HG03469 (cell line): ENCODE results near the gene TTC39C.
"Not testable (repeated sequence)": the region's sequence is repeated elsewhere in the genome, so short reads cannot be mapped to it uniquely, and the experiment has no call there.

ENCODE experiments used
- ATAC-seq: cut with Tn5 transposase; IDR thresholded peaks from one replicate; pipeline ENCODE4 v1.9.1; 2021; ENCODE audit warnings: mild to moderate bottlenecking, moderate library complexity, moderate number of reproducible peaks; ENCODE audit not compliant: unreplicated experiment

The TTC39C gene

DNA sequence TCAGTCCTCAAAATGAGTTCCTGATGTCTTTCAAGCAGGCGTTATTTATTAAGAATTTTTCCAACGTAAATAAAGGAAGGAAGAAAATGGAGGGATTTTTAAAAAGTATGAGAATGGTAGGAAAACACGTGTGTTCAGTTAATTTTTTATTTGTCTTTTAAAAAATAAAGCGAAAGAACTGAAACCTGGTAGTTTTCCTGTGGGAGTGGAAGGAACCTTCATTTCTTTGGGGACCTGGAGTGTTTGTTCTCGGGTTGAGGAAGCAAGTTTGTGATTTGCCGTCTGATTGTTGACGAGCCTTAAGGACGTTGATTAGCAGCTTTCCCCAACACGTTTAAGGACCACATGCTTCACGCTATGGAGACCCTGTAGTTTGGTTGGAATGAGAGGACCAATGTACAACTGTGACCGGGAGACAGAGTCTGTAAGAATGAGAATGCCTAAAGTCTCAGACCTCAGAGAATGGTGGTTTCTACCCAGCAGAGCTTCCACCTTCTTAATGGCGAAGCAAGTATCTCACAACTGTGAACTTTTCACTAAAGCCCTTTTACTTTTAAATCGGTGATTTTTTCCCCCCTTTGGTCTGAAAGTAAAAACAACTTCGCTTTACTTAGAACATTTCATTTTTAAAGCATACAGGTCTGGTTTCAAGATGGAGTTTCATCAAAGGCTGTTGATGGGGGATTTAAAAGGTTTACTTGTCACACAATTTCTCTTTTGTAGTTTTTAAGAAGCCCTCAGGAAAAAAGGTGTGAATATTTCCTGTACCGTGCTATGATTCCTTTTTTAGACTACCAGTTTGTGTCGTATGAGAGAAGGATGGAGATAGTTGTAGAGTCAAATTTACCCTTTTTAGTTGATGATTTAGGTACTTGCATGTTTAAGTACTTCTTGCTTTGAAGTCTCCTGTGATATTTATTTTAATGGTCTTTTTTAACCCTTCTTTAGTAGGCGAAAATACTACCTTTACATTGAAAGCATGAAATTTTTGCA is 1.4 kb downstream of the TTC39C start:
- ATAC-seq, result no peak

DNA sequence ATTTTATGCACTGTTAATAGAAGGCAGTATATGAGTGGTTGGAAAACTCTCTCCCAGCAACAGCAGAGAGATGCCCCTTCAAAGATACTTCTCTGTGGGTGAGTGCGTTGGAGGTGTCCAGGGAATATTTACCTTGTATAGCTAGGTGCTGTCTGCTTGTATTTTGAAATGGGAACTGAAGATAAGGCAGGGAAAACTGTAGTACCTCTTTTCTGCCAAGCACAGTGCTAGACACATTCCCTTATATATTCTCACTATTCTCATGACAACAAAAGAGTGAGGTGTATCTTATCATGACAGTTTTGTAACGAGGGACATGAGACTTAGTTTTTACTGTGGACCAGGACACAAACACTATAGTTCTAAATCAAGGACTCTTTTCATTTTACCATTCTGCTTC is 2.1 kb downstream of the TTC39C start:
- no peak for ATAC-seq

DNA sequence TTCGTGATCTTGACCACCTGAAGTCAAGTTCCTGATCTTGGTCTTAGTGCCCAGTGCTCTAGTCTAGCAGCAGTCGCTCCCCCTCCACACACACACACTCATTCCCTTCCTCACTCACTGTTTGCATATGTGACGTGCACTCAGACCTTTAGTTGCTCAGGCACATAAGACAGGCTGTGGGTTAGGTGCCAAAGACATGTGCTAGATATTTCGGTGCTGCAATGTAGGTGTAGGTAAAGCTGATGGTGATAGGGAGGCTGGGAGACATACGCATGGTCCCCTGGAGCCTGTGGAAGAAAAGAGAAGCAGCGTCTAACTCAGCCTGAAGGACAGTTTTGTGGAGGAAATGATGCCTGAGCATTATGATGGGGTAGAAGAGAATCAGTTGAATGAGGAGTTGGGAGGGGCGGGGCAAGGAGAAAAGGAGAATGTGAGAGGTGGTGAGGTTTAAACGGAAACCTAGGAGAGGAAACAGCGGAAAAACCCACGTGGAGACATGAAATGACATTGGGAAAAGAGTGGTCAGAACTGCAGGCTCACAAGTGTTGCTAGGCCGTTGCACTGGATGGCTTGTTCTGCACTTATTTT is 3.8 kb downstream of the TTC39C start:
- no peak for ATAC-seq

DNA sequence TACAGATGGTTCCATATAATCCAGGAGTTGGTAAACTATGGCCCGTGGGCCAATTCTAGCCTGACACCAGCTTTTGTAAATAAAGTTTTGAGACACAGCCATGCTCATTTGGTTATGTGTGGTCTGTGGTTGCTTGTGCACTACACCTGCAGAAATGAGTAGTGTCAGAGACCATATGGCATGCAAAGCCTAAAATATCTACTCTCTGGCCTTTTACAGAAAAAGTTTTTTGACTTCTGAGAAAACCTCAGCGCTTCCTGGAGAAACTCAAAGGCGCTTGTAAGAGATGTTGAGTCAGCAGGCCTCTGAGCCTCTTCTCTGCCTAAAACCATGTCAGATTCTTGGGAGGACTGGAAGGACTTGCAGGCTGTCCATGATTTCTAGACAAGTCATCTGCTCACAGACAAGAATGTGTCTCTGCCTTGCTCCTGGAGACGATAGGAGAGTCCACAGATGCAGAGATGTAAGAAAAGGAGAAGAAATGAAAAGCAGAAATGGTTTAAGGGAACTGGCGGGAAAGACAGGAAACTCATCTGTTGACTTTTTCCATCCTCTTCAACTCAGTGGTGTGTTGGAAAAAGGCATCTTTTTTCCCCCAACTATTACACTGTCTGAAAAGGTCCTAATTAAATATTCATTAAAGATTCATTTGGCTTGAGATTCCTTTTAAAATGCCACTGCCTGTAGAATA is 5.2 kb downstream of the TTC39C start:
- peak; percentile 83 for ATAC-seq

DNA sequence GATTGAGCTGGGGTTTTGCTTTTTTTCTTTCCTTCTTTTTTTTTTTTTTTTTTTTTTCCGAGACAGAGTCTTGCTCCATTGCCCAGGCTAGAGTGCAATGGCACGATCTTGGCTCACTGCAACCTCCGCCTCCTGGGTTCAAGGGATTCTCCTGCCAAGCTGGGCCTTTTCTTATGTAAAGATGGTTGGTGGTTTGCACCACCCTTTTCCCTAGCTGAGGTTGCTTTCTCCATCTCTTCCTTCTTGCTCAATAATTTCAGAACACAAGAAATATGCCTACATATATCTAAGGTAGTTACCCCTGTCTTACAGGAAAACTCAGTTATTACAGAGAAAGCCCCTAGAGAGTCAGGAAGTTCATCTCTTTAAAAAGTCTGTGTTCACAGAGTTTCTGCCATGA is 7.0 kb downstream of the TTC39C start:
- ATAC-seq, result no peak

DNA sequence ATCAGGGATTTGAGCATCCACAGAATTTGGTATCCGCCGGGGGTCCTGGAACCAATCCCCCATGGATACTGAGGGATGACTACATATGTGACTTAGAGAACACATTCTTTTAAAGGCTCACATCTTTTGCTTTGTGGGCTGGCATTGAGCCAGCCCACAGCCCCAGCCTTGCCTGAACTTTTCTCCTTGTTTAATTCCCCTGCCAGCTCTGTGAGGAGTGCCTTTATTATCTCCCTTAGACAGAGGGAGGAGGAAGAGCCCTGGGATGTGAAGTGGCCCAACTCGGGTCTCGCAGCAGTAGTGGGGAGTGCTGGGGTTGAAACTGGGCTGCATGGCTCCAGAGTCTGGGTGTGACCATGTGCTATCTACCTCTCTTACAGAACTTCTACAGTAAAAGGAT is 7.6 kb downstream of the TTC39C start:
- ATAC-seq, result no peak

DNA sequence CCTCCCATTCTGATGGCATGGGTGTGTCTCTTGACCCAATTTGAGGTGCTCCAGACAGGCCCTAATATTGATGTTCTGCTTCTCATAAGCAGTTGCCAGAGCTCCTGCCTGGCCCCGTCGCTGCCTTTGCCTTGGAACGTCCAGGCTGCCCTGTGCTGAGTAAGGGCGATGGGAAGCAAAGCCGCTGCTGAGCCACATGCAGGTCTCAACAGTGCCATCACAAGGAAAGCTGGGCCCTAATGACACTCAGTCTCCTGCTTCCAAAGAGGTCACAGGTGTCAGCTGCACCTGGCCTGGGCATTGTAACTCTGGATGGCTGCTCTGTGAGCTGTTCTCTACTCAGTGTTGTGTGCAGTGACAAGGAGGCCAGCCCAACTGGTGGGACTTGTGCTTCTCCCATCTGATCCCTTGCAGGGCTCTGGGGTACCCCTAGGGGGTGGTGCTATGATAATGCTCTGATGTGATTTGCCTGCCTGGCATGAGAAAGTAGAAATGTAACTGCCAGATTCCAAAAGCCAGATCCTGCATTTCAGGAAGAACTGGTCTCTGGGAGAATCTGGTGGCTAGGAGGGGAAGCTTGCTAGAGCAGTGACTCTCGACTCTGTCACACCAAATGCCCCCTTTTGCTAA is 8.7 kb downstream of the TTC39C start:
- no peak for ATAC-seq

DNA sequence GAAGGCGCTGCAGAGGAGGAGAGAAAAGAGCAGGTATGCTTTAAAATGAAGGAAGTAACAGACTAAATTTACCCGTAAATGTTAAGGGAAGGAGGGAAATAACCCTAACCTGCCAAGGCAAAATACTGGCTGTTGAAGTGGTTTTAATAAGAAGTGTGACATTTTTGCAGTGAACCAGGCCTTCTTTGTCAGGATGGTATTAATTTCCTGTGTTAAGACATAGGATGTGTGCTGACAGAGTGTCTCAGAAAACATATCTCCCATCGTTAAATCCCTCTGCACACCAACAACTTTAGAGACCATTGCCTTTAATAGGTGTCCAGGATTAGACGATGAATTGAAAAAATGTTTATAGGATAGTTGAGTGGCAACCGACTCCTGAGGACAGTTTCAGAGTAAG is 9.9 kb downstream of the TTC39C start:
- no peak for ATAC-seq

DNA sequence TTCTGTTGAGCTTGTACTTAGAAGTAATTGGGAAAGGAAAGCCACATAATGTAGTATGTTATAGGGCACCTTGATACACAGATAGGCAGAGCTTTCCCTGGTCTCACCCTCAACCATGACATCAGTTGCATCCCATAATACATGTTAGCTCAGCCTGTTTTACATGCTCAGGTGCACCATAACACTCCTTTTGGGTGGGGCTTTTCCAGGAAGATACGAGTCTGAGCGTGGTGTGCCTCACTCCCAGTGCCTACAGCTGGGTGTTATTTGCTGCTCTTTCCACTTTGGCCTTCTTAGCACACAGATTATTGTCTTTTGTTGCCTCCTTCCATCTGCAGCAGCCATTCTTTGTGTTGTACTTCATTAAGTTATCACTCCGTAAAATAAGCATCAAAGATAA is 11.9 kb downstream of the TTC39C start:
- ATAC-seq, result no peak

DNA sequence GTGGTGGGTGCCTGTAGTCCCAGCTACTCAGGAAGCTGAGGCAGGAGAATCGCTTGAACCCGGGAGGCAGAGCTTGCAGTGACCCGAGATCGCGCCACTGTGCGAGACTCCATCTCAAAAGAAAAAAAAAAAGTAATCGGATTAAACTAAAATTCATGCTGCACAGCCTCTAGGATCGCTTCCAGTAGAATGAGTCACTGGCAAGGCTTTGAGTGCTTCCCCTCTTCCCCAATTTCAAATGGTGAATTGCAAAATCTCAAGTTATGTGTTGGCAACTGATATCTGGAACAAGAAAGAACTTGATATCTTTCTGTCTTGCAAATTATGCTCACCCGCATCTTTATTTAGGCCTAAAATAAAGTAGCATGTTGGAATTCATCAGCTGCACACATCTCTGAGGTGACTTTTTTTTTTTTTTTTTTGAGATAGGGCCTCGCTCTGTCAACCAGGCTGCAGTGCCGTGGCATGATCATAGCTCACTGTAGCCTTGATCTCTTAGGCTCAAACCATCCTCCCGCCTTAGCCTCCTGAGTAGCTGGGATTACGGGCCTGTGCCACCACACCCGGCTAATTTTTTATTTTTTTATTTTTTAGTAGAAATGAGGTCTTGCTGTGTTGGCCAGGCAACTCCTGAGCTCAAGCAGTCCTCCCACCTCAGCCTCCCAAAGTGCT is 12.7 kb downstream of the TTC39C start:
- ATAC-seq, result no peak

DNA sequence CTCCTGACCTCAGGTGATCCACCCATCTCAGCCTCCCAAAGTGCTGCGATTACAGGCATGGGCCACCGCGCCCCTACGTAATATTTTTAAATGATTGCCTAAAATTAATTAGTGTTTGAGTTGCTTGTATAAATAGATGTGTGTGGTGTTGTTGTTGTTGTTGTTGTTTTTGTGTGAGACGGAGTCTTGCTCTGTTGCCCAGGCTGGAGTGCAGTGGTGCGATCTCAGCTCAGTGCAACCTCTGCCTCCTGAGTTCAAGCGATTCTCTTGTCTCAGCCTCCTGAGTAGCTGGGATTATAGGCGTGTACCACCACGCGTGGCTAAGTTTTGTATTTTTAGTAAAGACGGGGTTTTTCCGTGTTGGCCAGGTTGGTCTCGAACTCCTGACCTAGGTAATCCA is 14.4 kb downstream of the TTC39C start:
- ATAC-seq, result not testable (repeated sequence)

DNA sequence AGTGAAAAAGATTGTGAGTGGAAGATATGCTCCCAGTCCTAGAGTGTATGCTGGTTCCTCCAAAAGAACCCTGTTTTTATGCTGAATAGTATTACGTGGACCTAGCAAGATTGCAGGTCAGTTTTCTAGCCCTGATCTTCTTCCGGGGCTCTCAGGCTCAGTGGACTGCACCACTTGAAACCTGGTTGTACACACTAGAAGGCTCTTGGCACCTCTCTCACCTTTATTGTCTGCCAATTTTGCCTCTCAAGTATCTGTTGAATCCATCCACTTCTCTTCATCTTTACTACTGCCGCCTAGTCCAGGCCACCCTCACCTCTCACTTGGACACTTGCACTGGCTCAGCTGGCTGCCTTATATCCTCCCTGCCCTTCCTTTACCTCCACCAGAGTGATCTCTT is 16.8 kb downstream of the TTC39C start:
- no peak for ATAC-seq

DNA sequence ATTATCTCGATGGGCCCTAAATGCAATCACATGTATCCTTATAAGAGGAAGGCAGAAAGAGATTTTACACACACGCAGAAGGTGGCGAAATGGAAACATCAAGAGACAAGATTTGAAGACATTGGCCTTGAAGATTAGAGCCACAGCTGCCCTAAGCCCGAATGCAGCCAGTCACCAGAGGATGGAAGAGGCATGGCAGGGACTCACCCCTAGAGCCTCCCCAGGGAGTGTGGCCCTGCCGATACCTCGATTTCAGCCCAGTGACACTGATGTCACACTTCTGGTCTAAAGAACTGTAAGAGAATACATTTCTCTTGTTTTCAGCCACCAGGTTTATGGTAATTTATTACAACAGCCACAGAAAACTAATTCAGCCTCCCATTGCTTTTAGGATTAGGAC is 17.4 kb downstream of the TTC39C start:
- no peak for ATAC-seq

DNA sequence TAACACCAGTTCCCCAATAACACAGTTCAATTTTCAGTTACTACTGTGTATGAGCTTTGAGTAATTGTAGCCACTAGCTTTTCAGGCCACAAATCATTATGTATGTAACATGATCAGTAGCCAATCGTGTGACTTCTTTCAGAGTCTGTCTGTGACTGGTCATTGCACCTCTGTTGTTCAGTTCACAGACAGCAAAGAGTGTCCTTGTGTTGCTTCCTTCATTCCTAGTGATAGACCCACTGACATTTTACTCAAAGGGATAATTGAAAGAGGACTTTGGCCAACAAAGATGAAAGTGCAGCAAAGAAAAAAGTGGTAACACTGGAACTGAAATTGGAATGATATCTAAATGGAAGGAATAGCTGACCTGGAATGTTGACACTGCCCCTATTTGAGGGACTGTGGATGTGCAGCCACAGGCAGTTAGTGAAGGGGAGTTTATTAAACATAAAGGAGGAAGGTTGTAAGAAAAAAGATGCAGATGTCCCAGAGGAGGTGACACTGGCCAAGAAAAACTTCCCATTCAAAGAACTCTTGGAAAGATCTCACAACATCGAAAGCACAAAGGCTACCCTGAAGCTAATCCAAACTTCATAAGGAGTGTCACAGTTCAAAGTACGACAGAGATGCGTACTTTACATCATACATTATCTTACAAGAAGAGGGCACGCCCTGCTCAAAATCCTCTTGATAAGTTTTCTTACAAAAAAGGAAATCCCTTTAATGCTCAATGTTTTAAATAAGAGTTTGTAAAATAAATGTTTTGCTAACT is 19.3 kb downstream of the TTC39C start:
- ATAC-seq, result no peak

DNA sequence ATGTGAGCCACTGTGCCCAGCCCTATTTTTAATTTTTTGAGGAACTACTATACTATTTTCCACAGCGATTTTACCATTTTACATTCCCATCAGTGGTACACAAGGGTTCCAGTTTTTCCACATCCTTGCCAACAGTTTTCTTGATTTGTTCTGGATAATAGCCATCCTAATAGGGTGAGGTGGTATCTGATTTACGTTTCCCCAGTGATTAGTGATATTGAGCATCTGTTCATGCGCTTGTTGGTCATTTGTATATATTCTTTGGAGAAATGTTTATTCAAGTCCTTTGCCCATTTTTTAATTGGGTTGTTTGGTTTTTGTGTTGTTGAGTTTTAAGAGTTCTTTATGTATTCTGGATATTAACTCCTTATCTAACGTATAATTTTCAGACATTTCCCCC is 20.8 kb downstream of the TTC39C start:
- no peak for ATAC-seq

DNA sequence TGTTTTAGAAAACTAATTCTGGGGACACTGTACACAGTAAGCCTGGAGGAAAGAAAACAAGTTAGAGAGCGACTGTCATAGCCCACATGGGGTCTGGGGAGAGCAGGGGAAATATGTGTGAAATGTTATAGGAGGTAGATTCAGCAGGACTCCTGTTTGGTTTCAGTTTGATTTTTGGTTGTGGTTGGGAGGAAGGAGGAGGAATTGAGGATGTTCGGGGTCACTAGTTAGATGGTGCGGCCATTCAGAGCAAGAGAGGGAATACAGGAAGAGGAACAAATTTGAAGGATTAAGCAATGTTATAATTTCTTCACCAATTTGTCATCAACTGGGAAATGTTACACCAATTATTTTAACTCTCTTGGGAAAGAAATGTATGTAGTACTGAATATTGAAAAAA is 25.1 kb downstream of the TTC39C start:
- no peak for ATAC-seq

DNA sequence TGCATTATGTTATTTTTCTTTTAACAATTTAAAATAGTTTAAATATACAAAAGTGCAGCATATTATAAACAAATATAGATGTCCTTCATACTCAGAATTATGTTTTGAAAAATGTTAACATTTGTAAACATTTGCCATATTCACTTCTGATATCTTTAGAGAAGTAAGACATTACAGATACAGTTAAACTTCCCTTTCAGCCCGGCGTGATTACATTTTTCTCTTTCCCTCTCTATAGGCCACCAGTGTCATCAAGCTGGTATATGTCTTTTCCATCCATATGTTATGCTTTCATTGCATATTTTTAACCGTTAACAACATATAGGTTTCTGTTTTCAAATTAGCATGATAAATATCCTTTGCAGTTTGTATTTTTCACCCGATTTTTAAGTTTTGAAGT is 27.1 kb downstream of the TTC39C start:
- ATAC-seq, result no peak

DNA sequence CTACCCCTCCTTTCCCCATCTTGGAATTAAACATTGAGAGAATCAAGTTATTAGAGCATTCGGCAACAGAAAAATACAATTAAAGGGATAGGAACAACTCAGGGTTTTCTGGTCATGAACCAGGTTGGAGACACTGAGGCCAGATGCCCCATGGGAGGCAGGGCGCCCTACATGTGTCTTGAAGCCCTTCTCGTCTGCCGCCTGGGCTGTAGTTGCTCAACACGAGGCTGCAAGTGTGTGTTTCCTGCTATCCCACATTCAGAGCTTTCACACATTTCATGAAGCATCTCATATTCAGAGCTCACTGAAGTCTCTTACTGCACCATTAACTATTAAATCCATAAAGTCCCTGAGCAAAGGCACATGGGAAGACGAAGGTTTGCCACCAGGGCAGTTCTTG is 28.8 kb downstream of the TTC39C start:
- ATAC-seq, result no peak

DNA sequence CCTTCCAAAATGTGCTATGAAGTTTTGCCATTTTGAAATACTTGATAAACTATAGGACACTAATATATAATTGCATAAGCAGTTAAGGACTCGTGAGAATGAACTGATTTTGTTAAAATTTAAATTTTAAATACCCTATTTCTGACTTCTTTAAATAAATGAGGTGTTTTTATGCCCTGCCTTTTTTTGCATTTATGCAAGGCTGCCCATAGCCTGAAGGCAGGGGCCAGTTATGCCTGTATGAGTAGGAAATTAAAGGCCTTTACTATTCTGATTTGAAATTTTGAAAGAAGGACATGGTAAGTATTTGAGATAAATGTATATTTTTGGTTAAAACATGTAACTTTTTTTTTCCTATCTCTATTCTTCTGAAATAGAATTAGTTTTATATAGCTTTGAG is 33.7 kb downstream of the TTC39C start:
- no peak for ATAC-seq

DNA sequence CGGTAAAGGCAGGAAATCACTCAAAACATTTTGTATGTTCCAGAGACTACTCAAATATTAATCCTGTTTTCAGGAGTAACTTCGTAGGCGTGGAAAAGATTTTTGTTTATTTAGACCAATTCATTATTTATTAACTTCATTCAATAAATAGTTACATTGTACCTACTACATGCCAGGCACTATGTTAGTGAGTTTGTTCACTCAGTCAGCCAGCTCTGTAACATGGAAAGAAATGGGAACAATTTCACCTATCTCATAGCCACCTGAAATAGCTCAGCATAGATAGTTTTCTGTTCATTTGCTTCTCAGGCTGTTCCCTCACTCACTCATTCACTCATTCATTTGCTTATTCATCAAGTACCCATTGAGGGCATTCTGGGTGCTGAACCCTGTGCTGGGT is 34.6 kb downstream of the TTC39C start:
- ATAC-seq, result no peak
